ENCODE data around the gene THRA.

Gene THRA

GRCh38 chr17:40062329-40063186 is at the start of gene THRA:
Gene THRA (plus strand): TSS chr17:40062965. CDS start chr17:40074489, 11,524 bp downstream.
- peak; percentile 55 for DNase-seq (ENCODE audit: low spot score)

DNA sequence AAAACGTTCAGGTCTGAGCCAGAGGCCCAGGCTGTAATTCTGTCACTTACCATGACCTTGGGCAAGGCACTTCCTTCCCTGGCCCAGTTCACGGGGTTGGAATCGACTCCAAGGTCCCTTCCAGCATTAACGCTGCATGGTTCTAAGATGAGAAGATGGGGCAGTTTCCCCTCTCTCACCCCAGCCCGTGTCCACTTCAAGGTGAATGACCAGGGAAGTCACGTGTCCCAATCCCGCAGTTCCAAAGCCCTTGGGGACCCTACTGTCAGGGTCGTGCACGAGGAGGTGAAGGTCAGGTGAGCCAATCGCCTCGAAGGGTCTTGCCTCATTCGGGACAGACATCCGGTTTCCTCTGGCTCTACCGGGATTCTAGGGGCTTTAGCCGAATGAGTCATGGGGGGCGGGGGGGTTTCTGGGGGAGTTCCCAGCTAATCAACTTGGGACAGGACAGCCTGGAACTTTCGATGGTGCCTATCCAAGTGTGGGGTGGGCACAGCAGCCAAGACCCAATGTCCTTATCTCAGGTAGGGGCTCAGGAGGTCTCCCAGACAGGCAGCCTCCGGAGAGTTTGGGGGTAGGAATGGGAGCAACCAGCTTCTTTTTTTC is 48.3 kb upstream of the THRA start:
- no peak for DNase-seq (ENCODE audit: low spot score)

- DNase-seq (ENCODE audit: low spot score): no peak
Observed at GRCh38 chr17:40015005-40015997, 47.5 kb upstream of the THRA start, which contains the start of gene CSF3. Gene CSF3 (plus strand): TSS chr17:40015440. CDS start chr17:40015475, 35 bp downstream.

DNA sequence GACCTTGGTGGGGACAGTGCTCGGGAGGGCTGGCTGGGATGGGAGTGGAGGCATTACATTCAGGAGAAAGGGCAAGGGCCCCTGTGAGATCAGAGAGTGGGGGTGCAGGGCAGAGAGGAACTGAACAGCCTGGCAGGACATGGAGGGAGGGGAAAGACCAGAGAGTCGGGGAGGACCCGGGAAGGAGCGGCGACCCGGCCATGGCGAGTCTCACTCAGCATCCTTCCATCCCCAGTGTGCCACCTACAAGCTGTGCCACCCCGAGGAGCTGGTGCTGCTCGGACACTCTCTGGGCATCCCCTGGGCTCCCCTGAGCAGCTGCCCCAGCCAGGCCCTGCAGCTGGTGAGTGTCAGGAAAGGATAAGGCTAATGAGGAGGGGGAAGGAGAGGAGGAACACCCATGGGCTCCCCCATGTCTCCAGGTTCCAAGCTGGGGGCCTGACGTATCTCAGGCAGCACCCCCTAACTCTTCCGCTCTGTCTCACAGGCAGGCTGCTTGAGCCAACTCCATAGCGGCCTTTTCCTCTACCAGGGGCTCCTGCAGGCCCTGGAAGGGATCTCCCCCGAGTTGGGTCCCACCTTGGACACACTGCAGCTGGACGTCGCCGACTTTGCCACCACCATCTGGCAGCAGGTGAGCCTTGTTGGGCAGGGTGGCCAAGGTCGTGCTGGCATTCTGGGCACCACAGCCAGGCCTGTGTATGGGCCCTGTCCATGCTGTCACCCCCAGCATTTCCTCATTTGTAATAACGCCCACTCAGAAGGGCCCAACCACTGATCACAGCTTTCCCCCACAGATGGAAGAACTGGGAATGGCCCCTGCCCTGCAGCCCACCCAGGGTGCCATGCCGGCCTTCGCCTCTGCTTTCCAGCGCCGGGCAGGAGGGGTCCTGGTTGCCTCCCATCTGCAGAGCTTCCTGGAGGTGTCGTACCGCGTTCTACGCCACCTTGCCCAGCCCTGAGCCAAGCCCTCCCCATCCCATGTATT is 46.5 kb upstream of the THRA start:
- DNase-seq (ENCODE audit: low spot score): no peak

GRCh38 chr17:40017422-40018080 is 45.2 kb upstream of the THRA start:
- no peak for DNase-seq (ENCODE audit: low spot score)

- DNase-seq (ENCODE audit: low spot score): no peak
Observed at GRCh38 chr17:40018211-40019121, 44.3 kb upstream of the THRA start.

DNA sequence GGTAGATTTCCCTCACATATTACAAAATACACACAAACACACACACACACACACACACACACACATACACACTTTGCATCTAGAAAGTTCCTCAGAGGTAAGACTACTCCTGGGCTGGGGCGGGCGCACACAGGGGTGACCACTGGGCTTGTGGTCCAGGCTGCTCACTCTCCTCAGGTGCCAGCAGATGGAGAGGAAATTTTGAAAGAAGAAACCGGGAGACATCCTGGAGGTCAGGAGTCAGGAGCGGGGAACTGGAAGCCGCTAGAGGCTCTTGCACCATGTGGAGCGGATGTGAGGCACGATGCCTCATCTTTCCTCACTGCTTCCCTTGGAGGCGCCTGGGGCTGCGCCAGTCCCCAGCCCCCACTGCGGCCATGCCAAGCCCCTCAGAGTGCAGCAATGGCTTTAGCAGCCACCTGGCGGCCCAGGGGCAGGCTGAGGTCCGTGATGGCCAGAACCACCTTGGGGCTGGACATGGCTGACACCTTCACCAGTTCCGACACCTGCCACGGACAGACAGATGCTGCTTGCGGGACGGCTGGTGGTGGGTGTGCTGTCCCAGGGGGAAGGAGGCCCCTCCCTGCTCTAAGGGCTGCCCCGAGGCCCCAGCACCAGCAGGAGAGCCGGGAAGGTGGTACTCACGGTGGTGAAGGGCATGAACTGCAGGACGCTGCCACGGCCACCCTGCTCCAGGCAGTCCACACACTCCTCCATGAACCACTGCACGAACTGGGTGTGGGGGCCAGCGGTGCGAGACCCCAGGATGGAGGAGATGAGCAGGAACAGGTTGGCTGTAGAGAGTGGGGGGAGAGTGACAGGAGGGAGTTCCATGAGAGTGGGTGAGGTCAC is 43.4 kb upstream of the THRA start:
- no peak for DNase-seq (ENCODE audit: low spot score)

DNA sequence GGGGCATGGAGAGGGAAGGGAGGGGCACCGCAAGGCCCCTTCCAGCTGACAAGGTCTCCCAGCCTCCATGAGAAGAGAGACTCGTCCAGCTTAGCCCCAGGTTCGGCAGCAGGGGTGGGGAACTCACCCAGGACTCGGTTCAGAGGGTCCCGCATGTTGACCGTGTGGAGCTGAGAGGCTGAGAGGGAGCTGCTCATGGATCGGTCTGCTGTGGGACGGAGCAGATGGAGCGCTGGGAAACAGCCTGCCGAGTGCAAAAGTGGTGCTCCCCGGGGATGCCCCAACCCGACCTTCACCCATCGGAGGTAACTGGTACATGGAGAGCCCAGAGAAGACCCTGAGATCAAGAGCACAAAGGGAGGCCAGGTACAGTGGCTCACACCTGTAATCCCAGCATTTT is 42.6 kb upstream of the THRA start:
- DNase-seq (ENCODE audit: low spot score): no peak

- DNase-seq (ENCODE audit: low spot score): no peak
Observed at GRCh38 chr17:40021451-40021971, 41.3 kb upstream of the THRA start.

DNA sequence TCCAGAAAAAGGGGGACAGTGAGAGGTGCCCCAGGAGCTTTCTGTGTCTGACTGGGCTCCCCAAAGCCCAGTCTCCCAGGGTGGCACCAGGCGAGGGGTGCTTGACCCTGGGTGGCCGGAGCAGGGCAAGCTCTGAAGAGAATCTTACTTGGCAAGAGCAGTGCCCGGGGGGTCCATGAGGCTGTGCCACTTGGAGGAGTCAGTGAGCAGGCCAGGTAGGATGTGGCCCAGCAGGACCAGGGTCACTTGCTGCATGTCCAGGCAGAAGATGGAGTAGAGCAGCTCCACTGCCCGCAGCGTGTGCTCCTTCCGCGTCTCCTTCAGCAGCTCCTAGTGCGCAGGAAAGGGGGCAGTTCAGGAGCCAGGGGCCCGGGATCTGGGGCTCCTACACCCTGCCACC is 40.3 kb upstream of the THRA start:
- DNase-seq (ENCODE audit: low spot score): no peak

DNA sequence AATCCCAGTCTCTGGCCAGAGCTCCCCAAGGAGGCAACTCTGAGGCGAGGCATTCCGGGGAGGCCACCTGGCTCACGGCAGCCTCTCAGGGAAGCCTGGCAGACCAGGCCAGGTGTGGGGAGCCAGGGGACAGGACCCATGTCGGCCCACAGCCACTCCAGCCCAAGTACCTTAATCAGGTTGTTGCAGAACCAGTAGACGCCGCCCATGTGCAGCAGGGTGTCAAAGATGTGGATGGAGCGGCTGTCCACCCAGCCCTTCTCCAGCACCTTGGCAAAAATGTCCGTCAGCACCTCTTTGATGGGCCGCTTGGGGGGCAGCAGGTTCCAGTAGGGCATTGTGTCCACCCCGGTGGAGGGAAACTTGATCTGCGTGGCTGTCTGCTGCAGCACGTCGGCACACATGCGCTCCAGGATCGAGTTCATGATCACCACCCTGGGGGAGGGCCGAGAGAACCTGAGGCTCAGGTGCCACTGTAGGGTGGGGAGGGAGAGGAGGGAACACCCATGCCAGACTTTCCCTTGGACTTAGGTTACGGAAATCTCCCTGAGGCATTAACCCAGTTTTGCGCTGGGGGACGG is 39.7 kb upstream of the THRA start:
- DNase-seq (ENCODE audit: low spot score): no peak

- DNase-seq (ENCODE audit: low spot score): no peak
Observed at GRCh38 chr17:40023590-40024292, 39.0 kb upstream of the THRA start.

DNA sequence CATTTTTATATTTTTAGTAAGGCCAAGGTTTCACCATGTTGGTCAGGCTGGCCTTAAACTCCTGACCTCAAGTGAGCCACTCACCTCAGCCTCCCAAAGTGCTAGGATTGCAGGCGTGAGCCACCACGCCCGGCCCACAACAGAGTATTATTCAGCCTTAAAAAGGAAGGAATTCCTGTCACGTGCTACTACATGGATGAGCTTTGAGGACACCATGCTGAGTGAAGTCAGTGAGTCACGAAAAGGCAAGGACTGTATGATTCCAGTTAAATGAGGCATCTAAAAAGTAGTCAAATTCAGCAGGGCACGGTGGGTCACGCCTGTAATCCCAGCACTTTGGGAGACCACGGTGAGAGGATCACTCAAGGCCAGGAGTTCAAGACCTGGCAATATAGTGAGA is 37.9 kb upstream of the THRA start:
- DNase-seq (ENCODE audit: low spot score): no peak

- no peak for DNase-seq (ENCODE audit: low spot score)
Observed at GRCh38 chr17:40025559-40025958, 37.2 kb upstream of the THRA start.

DNA sequence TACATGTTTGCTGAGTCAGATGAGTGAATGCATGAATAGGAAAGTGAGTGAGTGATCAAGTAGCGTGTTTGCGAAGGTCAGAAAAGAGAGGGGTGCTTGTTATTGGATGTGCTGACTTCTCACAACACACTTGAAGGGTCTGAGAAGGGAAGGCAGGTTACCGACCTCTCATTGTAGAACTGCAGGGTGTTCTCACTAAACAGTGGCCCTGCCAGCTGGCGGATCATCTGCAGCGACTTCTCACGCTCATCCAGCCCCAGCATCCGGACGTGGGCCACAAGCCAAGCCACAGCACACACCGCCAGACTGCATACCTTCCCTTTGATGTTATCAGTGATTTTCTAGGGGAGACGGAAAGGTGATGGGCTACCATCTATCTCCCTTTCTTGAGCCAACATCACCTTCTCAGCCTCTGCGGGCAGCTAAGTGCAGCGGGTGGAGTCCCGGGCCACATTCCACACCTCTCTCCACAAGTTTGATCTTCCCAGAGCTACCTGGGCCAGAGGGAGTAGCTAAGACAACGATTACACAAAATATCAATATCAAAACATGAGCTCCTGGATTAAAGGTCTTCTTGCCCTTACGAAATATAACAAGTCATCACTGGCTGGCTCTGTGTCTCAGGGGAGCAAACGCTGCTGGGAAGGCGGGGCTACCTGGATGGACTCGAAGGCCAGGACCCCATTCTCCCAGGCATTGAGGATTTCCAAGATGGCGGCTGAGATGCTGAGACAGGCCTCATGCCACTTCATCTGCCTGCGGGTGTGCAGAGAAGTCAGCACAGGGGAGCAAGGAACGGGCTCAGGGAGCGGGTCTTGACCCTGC is 36.6 kb upstream of the THRA start:
- peak; percentile 49 for DNase-seq (ENCODE audit: low spot score)

Data from CD4-positive, alpha-beta T cell treated with Interleukin-2 at 100 ng/mL for 4 hours (primary cell).